ENCODE results near the gene MLXIP.

MLXIP gene

GRCh38 chr12:122138181-122138580 lies 59.6 kb downstream of the MLXIP start:
- TF ChIP-seq POLR2AphosphoS5 (IDR thresholded peaks at IDR 0.05; ENCODE audit: borderline replicate concordance, low read depth, low read length) = no peak
- no peak for TF ChIP-seq EZH2 (IDR thresholded peaks at IDR 0.05)
- TF ChIP-seq FOXP2 (optimal IDR thresholded peaks at IDR 0.05; ENCODE audit: control extremely low read depth, extremely low read length, insufficient read depth) = no peak
- DNase-seq (ENCODE audit: low read depth, low spot score) = no peak
- H3K9me3 ChIP-seq (ENCODE audit: low read depth, low read length) = no peaks in the 10 kb centered on the region
- peaks cover 11% of the 10 kb centered on the region; the same call in 1 of the 2 replicates for H3K36me3 ChIP-seq (ENCODE audit: insufficient read depth, low read length)
- no peak overlapping the region for H3K9ac ChIP-seq (ENCODE audit: insufficient read length)
- no peak overlapping the region for H3K27ac ChIP-seq
- no peak overlapping the region for H3K4me3 ChIP-seq

- Histone ChIP-seq H3K9me3 (ENCODE audit: low read depth, low read length) (no peaks in the 10 kb centered on the region), H3K27ac (no peak overlapping the region), H3K36me3 (ENCODE audit: insufficient read depth, low read length) (peaks cover 11% of the 10 kb centered on the region; the same call in 1 of the 2 replicates), H3K4me3 (no peak overlapping the region), H3K9ac (ENCODE audit: insufficient read length) (no peak overlapping the region)
- TF ChIP-seq POLR2AphosphoS5 (IDR thresholded peaks at IDR 0.05; ENCODE audit: borderline replicate concordance, low read depth, low read length) (no peak), FOXP2 (optimal IDR thresholded peaks at IDR 0.05; ENCODE audit: control extremely low read depth, extremely low read length, insufficient read depth) (no peak), EZH2 (IDR thresholded peaks at IDR 0.05) (no peak)
- no peak for DNase-seq (ENCODE audit: low read depth, low spot score)
Measured at GRCh38 chr12:122138616-122139015, 60.1 kb downstream of the MLXIP start.

- H3K9ac ChIP-seq (ENCODE audit: insufficient read length) = no peak overlapping the region
- H3K36me3 ChIP-seq (ENCODE audit: insufficient read depth, low read length) = peaks cover 11% of the 10 kb centered on the region; the same call in 1 of the 2 replicates
- H3K27ac ChIP-seq = no peak overlapping the region
- DNase-seq (ENCODE audit: low read depth, low spot score) = no peak
- H3K4me3 ChIP-seq = no peak overlapping the region
- TF ChIP-seq EZH2 (IDR thresholded peaks at IDR 0.05) = no peak
- TF ChIP-seq POLR2AphosphoS5 (IDR thresholded peaks at IDR 0.05; ENCODE audit: borderline replicate concordance, low read depth, low read length) = no peak
- TF ChIP-seq FOXP2 (optimal IDR thresholded peaks at IDR 0.05; ENCODE audit: control extremely low read depth, extremely low read length, insufficient read depth) = no peak
- H3K9me3 ChIP-seq (ENCODE audit: low read depth, low read length) = no peaks in the 10 kb centered on the region
Measured at GRCh38 chr12:122139266-122139665, 60.7 kb downstream of the MLXIP start.

DNA sequence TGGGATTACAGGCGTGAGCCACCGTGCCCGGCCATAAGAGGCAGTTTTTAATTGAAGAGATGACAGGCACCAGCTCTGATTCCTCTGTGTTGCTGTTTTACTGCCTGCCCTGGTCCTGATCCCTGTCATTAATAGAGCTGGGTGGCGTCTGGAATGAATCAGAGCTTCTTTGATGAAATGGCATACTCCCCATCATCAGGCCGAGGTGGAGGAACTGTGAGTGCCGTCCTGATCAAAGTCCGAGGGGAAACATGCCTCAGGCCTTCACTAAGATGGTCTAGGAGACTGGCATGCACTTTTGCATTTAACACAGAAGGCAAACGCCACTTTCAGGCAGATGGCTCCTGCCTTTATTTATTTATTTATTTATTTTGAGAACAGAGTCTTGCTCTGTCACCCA lies 61.4 kb downstream of the MLXIP start:
- Histone ChIP-seq H3K9me3 (ENCODE audit: low read depth, low read length) (no peaks in the 10 kb centered on the region), H3K9ac (ENCODE audit: insufficient read length) (no peak overlapping the region), H3K4me3 (no peak overlapping the region), H3K36me3 (ENCODE audit: insufficient read depth, low read length) (peaks cover 11% of the 10 kb centered on the region; the same call in 1 of the 2 replicates), H3K27ac (no peak overlapping the region)
- no peak for DNase-seq (ENCODE audit: low read depth, low spot score)
- TF ChIP-seq EZH2 (IDR thresholded peaks at IDR 0.05) (no peak), FOXP2 (optimal IDR thresholded peaks at IDR 0.05; ENCODE audit: control extremely low read depth, extremely low read length, insufficient read depth) (no peak), POLR2AphosphoS5 (IDR thresholded peaks at IDR 0.05; ENCODE audit: borderline replicate concordance, low read depth, low read length) (no peak)

DNA sequence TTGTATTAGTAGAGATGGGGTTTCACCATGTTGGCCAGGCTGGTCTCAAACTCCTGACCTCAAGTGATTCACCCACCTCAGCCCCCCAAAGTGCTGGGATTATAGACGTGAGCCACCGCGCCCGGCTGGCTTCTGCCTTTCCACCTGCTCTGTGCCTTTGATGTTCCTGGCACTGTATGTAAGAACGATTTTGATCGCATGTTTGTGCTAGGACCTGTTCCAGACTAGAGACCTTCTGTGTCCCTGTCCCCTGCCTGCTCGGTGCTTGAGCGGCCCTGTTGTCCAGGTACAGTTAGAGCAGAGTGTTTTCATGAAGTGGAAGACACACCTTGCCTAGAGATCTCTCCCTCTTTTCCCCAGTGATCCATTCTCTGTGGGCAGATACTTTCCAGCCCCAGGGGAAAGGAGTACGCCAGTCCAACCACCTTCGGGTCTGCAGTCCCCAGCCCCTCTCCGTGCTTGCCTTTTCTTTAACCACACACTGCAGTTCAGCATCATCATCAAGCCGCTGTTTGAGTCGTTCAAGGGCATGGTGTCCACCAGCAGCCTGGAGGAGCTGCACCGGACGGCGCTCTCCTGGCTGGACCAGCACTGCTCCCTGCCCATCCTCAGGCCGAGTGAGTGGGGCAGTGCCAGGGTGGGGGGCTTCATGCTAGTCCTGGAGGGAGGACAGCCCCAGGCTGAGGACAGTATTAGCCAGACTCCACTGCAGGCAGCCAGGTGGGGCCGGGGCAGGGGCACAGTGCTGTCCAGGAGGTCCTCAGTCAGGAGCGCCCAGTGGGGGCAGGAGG lies 62.1 kb downstream of the MLXIP start:
- TF ChIP-seq FOXP2 (optimal IDR thresholded peaks at IDR 0.05; ENCODE audit: control extremely low read depth, extremely low read length, insufficient read depth) = no peak
- no peak for TF ChIP-seq EZH2 (IDR thresholded peaks at IDR 0.05)
- no peak for TF ChIP-seq POLR2AphosphoS5 (IDR thresholded peaks at IDR 0.05; ENCODE audit: borderline replicate concordance, low read depth, low read length)
- DNase-seq (ENCODE audit: low read depth, low spot score) = no peak
- no peaks in the 10 kb centered on the region for H3K9me3 ChIP-seq (ENCODE audit: low read depth, low read length)
- H3K27ac ChIP-seq = no peak overlapping the region
- H3K36me3 ChIP-seq (ENCODE audit: insufficient read depth, low read length) = peaks cover 11% of the 10 kb centered on the region; the same call in 1 of the 2 replicates
- H3K4me3 ChIP-seq = no peak overlapping the region
- H3K9ac ChIP-seq (ENCODE audit: insufficient read length) = no peak overlapping the region

- TF ChIP-seq EZH2 (IDR thresholded peaks at IDR 0.05) = no peak
- no peak for TF ChIP-seq FOXP2 (optimal IDR thresholded peaks at IDR 0.05; ENCODE audit: control extremely low read depth, extremely low read length, insufficient read depth)
- TF ChIP-seq POLR2AphosphoS5 (IDR thresholded peaks at IDR 0.05; ENCODE audit: borderline replicate concordance, low read depth, low read length) = no peak
- H3K4me3 ChIP-seq = no peak overlapping the region
- no peak overlapping the region for H3K9ac ChIP-seq (ENCODE audit: insufficient read length)
- H3K9me3 ChIP-seq (ENCODE audit: low read depth, low read length) = no peaks in the 10 kb centered on the region
- H3K36me3 ChIP-seq (ENCODE audit: insufficient read depth, low read length) = peaks cover 11% of the 10 kb centered on the region; the same call in 1 of the 2 replicates
- H3K27ac ChIP-seq = no peak overlapping the region
- DNase-seq (ENCODE audit: low read depth, low spot score) = no peak
Measured at GRCh38 chr12:122141911-122142725, 63.6 kb downstream of the MLXIP start.

DNA sequence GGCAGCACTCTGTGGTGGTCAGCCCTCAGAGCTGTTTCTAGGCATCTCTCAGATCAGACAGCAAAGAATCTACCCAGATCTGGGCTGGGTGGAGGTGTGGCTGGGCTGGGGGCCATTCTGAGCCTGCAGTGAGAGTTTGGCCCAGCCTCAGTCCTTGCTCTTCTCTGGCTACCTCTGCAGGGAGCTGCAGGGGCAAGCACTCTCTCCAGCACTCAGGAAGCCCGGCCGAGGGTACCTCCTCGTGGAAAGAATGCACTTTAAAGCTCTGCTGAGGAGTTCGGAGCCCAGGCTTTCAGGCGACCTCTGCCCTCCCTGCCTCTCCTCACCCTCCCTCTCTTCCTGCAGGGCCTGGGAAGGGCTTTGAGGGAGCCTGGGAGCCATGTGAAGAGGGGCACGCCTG lies 64.3 kb downstream of the MLXIP start:
- no peak overlapping the region for H3K9ac ChIP-seq (ENCODE audit: insufficient read length)
- no peaks in the 10 kb centered on the region for H3K9me3 ChIP-seq (ENCODE audit: low read depth, low read length)
- H3K27ac ChIP-seq = no peak overlapping the region
- no peak for DNase-seq (ENCODE audit: low read depth, low spot score)
- no peak overlapping the region for H3K4me3 ChIP-seq
- TF ChIP-seq EZH2 (IDR thresholded peaks at IDR 0.05) = no peak
- TF ChIP-seq FOXP2 (optimal IDR thresholded peaks at IDR 0.05; ENCODE audit: control extremely low read depth, extremely low read length, insufficient read depth) = no peak
- TF ChIP-seq POLR2AphosphoS5 (IDR thresholded peaks at IDR 0.05; ENCODE audit: borderline replicate concordance, low read depth, low read length) = no peak
- peaks cover 11% of the 10 kb centered on the region; the same call in 1 of the 2 replicates for H3K36me3 ChIP-seq (ENCODE audit: insufficient read depth, low read length)

DNA sequence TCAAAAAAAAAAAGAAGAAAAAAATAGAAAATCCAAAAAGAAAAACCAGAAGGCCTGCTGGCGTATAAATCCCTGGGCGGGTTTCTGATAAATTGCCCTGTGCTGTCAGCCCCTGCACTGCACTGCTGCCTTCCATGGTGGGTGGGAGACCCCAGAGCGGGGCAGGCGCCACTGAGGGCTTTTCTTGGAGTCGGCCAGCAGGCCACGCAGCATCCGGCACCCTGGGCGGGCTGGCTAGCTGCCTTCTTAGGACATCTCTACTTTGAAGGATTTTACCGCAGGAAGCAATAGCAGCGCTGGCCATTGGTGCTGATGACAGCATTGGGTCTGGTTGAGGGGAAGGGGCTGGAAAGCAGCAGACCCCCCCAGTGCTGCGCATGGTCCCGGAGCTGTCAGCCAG lies 66.3 kb downstream of the MLXIP start:
- Histone ChIP-seq H3K27ac (no peak overlapping the region), H3K4me3 (no peak overlapping the region), H3K36me3 (ENCODE audit: insufficient read depth, low read length) (peaks cover 11% of the 10 kb centered on the region; the same call in 1 of the 2 replicates), H3K9ac (ENCODE audit: insufficient read length) (no peak overlapping the region), H3K9me3 (ENCODE audit: low read depth, low read length) (no peaks in the 10 kb centered on the region)
- no peak for TF ChIP-seq EZH2 (IDR thresholded peaks at IDR 0.05)
- DNase-seq (ENCODE audit: low read depth, low spot score) = no peak

Measured in SK-N-MC (cell line).